GM12865 (cell line): ENCODE results near the gene NELFE.
A peak's percentile ranks its signal among the peaks of the same experiment; 100 is the strongest.
"Not testable (repeated sequence)": the region's sequence is repeated elsewhere in the genome, so short reads cannot be mapped to it uniquely, and the experiment has no call there.

ENCODE experiments used
- DNase-seq: peaks from one replicate; pipeline ENCODE4 v3.0.0; 2010; ENCODE audit warnings: low read depth
- H3K4me3 ChIP-seq: 2 replicates; pipeline ENCODE4 v1.5.1; 2011; ENCODE audit warnings: mild to moderate bottlenecking, low read depth, low read length, control low read depth
- TF ChIP-seq, protein P1 (sequence below): IDR thresholded peaks from 2 replicates; pipeline ENCODE4 v1.5.1; 2011; ENCODE audit warnings: low read length, control low read depth, low read depth, inconsistent platforms; ENCODE audit not compliant: insufficient read depth; ENCODE audit errors: missing control alignments

NELFE gene, protein sequence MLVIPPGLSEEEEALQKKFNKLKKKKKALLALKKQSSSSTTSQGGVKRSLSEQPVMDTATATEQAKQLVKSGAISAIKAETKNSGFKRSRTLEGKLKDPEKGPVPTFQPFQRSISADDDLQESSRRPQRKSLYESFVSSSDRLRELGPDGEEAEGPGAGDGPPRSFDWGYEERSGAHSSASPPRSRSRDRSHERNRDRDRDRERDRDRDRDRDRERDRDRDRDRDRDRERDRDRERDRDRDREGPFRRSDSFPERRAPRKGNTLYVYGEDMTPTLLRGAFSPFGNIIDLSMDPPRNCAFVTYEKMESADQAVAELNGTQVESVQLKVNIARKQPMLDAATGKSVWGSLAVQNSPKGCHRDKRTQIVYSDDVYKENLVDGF

DNA sequence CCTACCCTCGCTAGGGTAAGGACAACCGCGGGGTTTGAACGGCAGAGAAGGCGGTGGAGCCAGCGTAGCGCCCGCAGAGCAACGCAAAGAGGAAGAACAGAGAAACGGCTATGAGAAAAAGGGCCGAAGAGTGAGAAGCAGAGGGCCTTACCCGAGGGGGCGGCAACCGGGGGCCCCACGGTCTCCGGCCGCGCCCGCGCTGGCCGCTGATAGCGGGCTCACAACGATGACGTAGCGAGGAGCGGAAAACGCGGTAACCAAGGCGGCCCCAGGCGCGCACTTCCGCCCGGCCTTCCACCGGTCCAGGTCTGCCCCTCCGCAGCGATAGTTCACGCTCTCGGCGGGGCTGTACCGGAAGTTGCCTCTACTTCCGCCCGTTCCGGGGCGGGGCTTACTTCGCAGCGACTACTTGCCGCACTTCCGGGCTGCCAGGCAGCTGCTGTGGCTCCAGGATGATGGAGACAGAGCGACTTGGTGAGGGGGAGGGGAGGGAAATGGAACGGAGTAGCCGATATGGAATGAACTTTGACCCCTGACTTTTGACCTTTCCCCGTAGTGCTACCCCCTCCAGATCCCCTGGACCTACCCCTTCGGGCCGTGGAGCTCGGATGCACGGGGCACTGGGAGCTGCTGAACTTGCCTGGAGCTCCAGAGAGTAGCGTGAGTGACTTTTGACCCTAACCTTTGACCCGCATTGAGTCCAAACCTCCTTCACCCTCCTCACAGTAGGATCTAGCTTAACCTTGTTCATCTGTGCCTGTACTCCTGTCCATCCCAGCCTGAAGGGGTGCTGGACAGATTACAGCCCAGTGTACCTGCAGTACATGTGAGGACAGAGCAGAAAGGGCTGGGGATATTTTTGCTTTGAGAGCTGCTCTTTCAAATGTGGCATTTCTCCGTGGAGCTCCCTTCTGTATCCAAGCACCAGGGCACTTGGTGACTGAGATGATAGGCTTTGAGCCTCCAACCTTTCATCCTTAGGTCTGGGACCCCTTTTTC, at the start of gene NELFE, which contains the start of gene SKIC2:
Gene NELFE (minus strand): TSS at position 231 of the 999 bp plus-strand sequence. CDS start 525 bp downstream, outside the sequence.
Gene SKIC2 (plus strand): TSS at position 435 of the 999 bp plus-strand sequence. CDS start 18 bp downstream, at position 453.
- peak; percentile 99 for DNase-seq
- H3K4me3 ChIP-seq = peak within 1 kb of the TSS; percentile 83
- TF ChIP-seq, protein P1, sequence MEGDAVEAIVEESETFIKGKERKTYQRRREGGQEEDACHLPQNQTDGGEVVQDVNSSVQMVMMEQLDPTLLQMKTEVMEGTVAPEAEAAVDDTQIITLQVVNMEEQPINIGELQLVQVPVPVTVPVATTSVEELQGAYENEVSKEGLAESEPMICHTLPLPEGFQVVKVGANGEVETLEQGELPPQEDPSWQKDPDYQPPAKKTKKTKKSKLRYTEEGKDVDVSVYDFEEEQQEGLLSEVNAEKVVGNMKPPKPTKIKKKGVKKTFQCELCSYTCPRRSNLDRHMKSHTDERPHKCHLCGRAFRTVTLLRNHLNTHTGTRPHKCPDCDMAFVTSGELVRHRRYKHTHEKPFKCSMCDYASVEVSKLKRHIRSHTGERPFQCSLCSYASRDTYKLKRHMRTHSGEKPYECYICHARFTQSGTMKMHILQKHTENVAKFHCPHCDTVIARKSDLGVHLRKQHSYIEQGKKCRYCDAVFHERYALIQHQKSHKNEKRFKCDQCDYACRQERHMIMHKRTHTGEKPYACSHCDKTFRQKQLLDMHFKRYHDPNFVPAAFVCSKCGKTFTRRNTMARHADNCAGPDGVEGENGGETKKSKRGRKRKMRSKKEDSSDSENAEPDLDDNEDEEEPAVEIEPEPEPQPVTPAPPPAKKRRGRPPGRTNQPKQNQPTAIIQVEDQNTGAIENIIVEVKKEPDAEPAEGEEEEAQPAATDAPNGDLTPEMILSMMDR = no peak

DNA sequence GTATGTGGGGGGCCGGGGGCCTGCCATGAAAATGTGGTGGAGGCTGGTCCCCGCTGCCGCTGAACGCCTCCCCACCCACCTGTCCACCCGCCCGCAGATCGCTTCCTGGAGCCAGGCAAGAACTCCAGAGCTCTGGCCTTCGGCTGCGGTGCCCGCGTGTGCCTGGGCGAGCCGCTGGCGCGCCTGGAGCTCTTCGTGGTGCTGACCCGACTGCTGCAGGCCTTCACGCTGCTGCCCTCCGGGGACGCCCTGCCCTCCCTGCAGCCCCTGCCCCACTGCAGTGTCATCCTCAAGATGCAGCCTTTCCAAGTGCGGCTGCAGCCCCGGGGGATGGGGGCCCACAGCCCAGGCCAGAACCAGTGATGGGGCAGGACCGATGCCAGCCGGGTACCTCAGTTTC, 49.3 kb upstream of the NELFE start:
- H3K4me3 ChIP-seq, DNase-seq: not testable (repeated sequence)

DNA sequence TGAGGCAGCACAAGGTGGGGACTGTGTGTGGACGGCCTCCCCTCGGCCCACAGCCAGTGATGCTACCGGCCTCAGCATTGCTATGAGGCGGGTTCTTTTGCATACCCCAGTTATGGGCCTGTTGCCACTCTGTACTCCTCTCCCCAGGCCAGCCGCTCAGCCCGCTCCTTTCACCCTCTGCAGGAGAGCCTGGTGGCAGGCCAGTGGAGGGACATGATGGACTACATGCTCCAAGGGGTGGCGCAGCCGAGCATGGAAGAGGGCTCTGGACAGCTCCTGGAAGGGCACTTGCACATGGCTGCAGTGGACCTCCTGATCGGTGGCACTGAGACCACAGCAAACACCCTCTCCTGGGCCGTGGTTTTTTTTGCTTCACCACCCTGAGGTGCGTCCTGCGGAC, 48.3 kb upstream of the NELFE start:
- H3K4me3 ChIP-seq, DNase-seq: not testable (repeated sequence)

DNA sequence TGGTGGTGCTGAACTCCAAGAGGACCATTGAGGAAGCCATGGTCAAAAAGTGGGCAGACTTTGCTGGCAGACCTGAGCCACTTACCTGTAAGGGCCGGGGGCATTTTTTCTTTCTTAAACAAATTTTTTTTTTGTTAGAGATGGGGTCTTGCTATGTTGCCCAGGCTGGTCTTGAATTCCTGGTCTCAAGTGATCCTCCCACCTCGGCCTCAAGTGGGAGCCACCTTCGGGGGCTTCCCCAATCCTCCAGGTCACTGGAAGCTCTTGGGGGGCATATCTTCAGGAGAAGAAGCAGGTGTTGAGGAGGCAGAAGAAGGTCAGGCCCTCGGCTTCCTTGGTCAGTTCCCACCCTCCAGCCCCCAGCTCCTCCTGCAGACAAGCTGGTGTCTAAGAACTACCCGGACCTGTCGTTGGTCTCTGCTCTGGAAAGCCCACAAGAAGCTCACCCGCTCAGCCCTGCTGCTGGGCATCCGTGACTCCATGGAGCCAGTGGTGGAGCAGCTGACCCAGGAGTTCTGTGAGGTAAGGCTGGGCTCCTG, 47.3 kb upstream of the NELFE start:
- DNase-seq, H3K4me3 ChIP-seq: not testable (repeated sequence)

DNA sequence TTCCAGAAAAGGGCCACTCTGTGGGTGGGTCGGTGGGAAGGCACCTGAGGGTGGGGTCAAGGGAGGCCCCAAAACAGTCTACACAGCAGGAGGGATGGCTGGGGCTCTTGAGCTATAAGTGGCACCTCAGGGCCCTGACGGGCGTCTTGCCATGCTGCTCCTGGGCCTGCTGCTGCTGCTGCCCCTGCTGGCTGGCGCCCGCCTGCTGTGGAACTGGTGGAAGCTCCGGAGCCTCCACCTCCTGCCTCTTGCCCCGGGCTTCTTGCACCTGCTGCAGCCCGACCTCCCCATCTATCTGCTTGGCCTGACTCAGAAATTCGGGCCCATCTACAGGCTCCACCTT, 46.7 kb upstream of the NELFE start:
- not testable (repeated sequence) for DNase-seq, H3K4me3 ChIP-seq

DNA sequence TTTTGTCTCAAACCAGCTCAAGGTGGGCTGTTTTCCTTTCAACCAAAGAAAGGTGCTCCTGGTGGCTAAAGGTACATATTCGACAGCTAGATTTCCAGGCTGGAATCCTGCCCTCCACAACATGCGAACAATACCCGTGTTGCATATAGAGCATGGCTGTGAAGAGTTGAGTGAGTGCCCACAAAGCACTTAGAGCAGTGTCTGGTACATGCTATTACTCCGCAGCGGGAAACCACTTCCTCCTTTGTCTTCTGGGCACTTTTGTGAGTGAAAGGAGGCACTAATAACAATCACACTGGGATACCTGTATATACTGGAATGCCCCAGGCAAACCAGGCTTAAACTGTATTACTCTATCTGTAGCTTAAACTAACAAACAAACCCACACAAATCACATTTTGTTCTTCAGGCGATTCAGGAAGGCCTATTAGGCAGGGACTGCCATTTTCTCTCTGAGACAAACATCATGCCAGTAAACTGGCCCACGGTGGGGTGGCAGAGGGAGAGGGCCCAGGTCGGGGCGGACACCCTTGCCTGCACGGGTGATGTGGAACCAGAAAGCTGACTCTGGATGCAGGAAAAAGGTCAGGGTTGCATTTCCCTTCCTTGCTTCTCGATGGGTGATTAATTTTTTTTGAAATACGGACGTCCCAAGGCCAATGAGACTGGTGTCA, 46.2 kb upstream of the NELFE start:
- not testable (repeated sequence) for H3K4me3 ChIP-seq, DNase-seq

DNA sequence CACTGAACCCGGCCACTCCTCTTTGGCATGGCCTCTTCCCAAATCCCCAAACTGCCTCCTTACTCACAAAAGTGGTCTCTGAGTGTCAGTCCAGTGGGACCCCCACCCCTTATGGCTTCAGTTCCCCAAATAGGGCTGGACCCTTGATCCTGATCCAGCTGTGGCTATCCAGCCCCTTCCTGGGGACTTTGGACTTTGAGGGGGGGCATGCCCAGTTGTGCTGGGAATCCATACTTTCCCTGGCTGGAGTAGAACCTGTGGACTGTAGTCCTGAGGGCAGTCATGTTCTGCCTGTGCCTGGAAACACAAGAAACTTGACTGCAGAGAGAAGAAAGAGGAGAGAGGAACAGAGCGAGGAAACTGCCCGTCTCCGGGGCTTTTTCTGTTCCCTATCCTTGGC, 45.6 kb upstream of the NELFE start:
- DNase-seq, H3K4me3 ChIP-seq: not testable (repeated sequence)

DNA sequence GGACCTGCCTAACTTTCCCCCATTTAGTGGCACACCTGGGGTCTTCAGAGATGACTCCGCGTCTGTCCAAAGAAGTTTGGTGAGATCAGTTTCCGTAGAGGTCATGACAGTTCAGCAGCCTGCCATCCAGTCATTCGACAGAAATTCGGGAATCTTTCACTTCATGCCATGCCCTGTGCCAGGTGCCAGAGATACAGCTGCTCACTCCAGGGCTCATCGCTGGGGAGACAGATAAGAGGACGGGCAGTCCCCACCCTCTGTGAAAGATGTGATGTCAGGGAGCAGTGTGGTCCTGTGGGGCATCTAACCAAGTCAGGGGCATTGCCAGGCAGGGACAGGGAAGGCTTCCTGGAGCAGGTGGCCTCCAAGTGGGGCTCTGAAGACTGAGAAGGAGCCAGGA, 44.5 kb upstream of the NELFE start:
- not testable (repeated sequence) for H3K4me3 ChIP-seq, DNase-seq

DNA sequence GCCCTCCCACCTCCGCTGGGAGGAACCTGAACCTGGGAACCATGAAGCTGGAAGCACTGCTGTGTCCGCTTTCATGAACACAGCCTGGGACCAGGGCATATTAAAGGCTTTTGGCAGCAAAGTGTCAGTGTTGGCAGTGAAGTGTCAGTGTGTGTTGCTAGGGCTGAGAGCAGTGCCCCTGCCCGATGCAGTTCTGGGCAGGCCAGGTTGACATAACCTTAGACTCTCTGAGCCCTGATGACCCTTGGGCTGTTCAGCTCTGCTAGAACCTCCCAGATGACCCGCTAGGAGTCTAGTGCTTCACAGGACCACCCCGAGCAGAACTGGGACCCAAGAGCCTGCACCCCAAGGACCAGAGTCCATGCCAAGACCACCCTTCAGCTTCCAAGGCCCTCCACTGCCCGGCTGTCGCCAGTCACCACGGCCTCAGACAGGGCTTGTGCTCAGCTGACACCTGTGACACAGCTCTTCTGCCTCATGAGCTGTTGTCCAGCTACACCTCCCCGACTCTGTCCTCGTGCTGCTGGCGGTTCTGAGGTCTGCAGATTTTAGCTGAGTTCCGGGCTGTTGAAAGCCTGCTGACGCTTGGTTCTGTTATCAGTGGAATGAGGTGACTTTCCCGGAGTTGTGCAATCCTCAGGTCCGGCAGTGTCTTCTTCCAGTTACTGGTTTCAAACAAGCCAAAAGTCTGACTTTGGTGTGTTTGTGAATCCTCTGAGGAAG, 43.9 kb upstream of the NELFE start:
- not testable (repeated sequence) for DNase-seq, H3K4me3 ChIP-seq

DNA sequence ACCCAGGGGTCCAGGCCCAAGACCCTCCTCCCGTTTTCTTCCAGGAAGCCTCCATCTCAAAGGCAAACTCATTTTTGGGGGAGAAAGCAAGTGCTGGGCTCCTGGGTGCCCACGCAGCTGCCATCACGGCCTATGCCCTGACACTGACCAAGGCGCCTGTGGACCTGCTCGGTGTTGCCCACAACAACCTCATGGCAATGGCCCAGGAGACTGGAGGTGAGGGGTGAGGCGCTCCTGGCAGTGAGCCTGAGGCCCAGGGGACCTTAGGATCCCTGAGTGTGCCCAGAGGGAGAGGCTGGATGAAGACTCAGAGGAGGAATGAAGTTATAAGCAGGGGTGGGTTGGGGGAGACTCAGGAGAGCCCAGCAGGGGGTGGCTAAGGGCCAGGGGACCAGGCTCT, 37.6 kb upstream of the NELFE start:
- H3K4me3 ChIP-seq, DNase-seq: not testable (repeated sequence)

DNA sequence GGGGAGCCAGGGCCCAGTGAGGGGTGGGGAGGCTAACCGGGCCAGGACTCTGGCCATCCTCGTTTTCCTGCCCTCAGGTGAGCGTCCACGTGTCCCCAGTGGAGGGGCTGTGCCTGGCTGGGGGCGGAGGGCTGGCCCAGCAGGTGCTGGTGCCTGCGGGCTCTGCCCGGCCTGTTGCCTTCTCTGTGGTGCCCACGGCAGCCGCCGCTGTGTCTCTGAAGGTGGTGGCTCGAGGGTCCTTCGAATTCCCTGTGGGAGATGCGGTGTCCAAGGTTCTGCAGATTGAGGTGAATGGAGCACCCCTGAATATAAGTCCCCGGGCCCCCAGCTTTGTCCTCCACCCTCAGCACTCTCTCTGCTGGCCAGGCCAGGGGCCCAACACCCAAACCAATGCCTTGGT, 35.6 kb upstream of the NELFE start:
- not testable (repeated sequence) for H3K4me3 ChIP-seq, DNase-seq

DNA sequence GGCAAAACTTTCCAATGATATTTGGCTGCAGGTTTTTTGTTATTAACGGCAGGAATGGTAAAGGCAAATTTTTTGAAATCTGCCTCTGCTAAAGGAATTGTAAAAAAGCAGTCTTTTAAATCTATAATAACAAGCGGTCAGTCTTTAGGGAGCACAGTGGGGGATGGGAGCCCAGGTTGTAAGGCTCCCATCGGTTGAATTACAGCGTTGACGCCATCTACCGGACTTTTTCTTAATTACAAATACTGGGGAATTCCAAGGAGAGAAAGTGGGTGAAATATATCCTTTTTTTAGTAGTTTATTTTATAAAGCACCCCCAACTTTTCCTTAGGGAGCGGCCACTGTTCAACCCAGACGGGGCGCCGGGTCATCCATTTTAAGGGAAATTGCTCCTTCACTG, 30.6 kb upstream of the NELFE start:
- not testable (repeated sequence) for H3K4me3 ChIP-seq, DNase-seq

DNA sequence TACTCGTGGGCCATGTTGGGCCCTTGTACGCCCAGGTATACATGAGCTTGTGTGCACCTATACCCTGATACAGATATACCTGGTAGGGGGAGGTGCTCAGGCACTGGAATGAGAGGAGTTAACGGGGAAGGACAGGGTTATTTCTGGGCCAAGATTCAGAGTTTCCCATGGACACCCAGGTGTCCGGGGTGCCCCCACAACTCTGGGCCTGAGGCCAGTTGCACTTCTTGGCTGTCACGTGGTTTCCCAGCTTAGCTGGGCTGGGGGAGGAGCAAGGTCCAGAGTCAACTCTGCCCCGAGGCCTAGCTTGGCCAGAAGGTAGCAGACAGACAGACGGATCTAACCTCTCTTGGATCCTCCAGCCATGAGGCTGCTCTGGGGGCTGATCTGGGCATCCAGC, 23.0 kb upstream of the NELFE start, which contains the start of gene C4A:
Gene C4A (plus strand): TSS at position 314 of the 400 bp plus-strand sequence. CDS start 51 bp downstream, at position 365.
- not testable (repeated sequence) for DNase-seq, H3K4me3 ChIP-seq

DNA sequence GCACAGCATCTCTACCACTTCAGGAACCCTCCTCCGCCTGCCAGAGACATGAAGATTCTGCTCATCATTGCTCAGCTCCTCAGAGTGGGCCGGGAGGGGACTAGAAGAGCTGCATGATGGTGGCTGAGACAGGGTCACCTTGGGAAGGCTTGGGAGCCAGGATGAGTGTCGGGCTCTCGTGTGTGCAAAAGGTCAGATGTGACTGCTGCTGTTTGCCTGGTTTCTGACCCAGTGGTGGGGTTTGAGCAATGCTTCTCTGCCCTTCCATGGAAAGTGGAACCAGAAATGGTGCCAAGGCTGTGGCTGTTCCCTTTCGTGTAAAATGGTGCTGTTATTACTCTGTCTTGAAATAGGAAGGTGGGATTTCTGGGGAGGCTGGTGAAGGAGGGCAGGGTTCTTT, 22.2 kb upstream of the NELFE start:
- DNase-seq, H3K4me3 ChIP-seq: not testable (repeated sequence)

DNA sequence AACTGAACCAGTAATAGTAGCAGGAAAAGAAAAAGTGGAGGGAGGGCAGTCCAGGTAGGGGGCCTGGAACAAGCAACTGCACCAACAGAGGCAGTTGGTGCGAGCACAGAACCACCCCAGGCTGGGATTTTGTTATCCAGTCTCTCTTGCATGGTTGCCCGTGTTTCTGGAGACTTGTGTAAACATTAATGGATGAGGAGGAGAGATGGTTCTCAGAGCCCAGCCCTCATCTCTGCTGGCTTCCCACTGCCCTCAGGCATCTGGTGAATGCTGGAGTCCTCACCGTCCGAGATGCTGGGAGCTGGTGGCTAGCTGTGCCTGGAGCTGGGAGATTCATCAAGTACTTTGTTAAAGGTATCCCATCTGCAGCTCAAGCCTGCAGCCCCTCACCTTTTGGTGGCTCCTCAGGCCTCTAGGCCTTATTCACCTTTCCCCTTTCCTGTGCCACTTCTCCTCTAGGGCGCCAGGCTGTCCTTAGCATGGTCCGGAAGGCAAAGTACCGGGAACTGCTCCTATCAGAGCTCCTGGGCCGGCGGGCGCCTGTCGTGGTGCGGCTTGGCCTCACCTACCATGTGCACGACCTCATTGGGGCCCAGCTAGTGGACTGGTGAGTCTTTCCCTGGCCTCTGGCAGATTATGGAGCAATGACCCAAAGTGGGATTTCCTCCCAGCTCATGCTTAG, 21.6 kb upstream of the NELFE start:
- not testable (repeated sequence) for DNase-seq, H3K4me3 ChIP-seq
